ENCODE measurements around the gene BANK1.
A peak's percentile ranks its signal among the peaks of the same experiment; 100 is the strongest.

Gene BANK1

DNA sequence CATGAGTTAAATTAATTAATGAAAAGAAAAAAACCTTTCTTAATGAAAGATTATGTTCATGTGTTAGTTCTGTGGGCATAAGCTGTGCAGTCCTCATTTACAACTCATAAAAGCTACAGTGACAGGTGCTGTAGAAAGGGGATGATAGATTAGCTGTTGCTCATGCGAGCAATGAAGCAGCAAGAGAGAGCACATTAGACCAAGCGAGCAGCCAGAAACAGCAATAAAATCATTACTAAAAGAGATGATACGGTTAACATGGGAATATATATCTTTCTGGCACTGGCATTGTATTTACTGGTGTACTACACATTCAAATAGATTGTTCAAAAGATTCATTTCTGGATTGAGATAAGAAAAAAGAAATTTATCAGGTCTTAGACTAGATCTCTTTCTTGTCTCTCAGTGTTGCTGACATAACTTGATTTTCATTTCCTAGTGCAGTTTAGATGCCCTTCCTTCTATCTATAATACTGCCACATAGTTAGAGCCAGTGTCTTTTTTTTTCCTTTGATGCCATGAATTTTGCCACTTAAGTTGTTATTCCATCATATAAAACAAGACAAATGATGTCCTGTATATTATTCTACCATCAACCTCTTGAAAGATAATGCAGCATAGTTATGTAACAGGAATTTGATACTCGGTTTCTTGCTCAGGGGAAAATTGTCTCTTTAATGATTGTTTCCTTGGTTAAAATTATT lies 164.6 kb downstream of the BANK1 start (continued):
- TF ChIP-seq SP7 (tag by site-specific recombination; IDR thresholded peaks at IDR 0.05) (0 out of 2 replicates have a peak, but pooled peaks have one; percentile 22), ZNF768 (tag by site-specific recombination; IDR thresholded peaks at IDR 0.05) (no peak), ZNF24 (tag by site-specific recombination; IDR thresholded peaks at IDR 0.05) (0 out of 2 replicates have a peak, but pooled peaks have one; percentile 13), GLIS1 (tag by site-specific recombination; IDR thresholded peaks at IDR 0.05) (no peak), ZNF623 (tag by site-specific recombination; IDR thresholded peaks at IDR 0.05) (no peak), FEZF1 (tag by site-specific recombination; IDR thresholded peaks at IDR 0.05) (peak; percentile 97), KLF10 (tag by site-specific recombination; IDR thresholded peaks at IDR 0.05) (no peak), ZNF670 (tag by site-specific recombination; IDR thresholded peaks at IDR 0.05; ENCODE audit: low read depth) (no peak), ZNF140 (tag by site-specific recombination; IDR thresholded peaks at IDR 0.05) (no peak; the same call in 1 of the 2 replicates), GLI2 (tag by site-specific recombination; IDR thresholded peaks at IDR 0.05; ENCODE audit: borderline replicate concordance, low read depth) (0 out of 2 replicates have a peak, but pooled peaks have one; percentile 2), ZNF561 (tag by site-specific recombination; IDR thresholded peaks at IDR 0.05; ENCODE audit: borderline replicate concordance) (0 out of 2 replicates have a peak, but pooled peaks have one; percentile 40), PRDM1 (tag by site-specific recombination; IDR thresholded peaks at IDR 0.05) (no peak), MEIS1 (CRISPR knock-in tag; IDR thresholded peaks at IDR 0.05; ENCODE audit: borderline replicate concordance) (no peak), ZNF596 (tag by site-specific recombination; IDR thresholded peaks at IDR 0.05) (peak; percentile 49; the same call in 1 of the 2 replicates), EGR2 (tag by site-specific recombination; IDR thresholded peaks at IDR 0.05; ENCODE audit: low read depth) (no peak), TCF7L2 (IDR thresholded peaks at IDR 0.05; ENCODE audit: borderline replicate concordance, low read depth, low read length) (peak; percentile 93), MZF1 (tag by site-specific recombination; IDR thresholded peaks at IDR 0.05; ENCODE audit: borderline replicate concordance) (0 out of 2 replicates have a peak, but pooled peaks have one; percentile 59), SCRT2 (tag by site-specific recombination; IDR thresholded peaks at IDR 0.05) (peak; percentile 64), ZNF366 (tag by site-specific recombination; conservative IDR thresholded peaks at IDR 0.05) (no peak), ZNF121 (tag by site-specific recombination; IDR thresholded peaks at IDR 0.05) (no peak)
- TF ChIP-seq, protein P1, sequence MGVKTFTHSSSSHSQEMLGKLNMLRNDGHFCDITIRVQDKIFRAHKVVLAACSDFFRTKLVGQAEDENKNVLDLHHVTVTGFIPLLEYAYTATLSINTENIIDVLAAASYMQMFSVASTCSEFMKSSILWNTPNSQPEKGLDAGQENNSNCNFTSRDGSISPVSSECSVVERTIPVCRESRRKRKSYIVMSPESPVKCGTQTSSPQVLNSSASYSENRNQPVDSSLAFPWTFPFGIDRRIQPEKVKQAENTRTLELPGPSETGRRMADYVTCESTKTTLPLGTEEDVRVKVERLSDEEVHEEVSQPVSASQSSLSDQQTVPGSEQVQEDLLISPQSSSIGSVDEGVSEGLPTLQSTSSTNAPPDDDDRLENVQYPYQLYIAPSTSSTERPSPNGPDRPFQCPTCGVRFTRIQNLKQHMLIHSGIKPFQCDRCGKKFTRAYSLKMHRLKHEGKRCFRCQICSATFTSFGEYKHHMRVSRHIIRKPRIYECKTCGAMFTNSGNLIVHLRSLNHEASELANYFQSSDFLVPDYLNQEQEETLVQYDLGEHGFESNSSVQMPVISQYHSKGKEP (tag by site-specific recombination; IDR thresholded peaks at IDR 0.05), result 0 out of 2 replicates have a peak, but pooled peaks have one; percentile 19
- TF ChIP-seq, protein P2, sequence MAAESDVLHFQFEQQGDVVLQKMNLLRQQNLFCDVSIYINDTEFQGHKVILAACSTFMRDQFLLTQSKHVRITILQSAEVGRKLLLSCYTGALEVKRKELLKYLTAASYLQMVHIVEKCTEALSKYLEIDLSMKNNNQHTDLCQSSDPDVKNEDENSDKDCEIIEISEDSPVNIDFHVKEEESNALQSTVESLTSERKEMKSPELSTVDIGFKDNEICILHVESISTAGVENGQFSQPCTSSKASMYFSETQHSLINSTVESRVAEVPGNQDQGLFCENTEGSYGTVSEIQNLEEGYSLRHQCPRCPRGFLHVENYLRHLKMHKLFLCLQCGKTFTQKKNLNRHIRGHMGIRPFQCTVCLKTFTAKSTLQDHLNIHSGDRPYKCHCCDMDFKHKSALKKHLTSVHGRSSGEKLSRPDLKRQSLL (tag by site-specific recombination; IDR thresholded peaks at IDR 0.05), result no peak
- TF ChIP-seq, protein P3, sequence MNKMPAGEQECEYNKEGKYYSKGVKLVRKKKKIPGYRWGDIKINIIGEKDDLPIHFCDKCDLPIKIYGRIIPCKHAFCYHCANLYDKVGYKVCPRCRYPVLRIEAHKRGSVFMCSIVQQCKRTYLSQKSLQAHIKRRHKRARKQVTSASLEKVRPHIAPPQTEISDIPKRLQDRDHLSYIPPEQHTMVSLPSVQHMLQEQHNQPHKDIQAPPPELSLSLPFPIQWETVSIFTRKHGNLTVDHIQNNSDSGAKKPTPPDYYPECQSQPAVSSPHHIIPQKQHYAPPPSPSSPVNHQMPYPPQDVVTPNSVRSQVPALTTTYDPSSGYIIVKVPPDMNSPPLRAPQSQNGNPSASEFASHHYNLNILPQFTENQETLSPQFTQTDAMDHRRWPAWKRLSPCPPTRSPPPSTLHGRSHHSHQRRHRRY (tag by site-specific recombination; IDR thresholded peaks at IDR 0.05), result no peak
- TF ChIP-seq, protein P4, sequence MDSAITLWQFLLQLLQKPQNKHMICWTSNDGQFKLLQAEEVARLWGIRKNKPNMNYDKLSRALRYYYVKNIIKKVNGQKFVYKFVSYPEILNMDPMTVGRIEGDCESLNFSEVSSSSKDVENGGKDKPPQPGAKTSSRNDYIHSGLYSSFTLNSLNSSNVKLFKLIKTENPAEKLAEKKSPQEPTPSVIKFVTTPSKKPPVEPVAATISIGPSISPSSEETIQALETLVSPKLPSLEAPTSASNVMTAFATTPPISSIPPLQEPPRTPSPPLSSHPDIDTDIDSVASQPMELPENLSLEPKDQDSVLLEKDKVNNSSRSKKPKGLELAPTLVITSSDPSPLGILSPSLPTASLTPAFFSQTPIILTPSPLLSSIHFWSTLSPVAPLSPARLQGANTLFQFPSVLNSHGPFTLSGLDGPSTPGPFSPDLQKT (IDR thresholded peaks at IDR 0.05; ENCODE audit: borderline replicate concordance, low read depth, low read length), result no peak
- TF ChIP-seq, protein P5, sequence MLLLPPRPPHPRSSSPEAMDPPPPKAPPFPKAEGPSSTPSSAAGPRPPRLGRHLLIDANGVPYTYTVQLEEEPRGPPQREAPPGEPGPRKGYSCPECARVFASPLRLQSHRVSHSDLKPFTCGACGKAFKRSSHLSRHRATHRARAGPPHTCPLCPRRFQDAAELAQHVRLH (tag by site-specific recombination; IDR thresholded peaks at IDR 0.05), result 0 out of 2 replicates have a peak, but pooled peaks have one; percentile 12

Data from HEK293 (cell line).